Measurements from ENCODE around the gene PPIF.

GRCh38 chr10:79359816-79360498 is 12.7 kb downstream of the PPIF start:
- no peak for TF ChIP-seq EZH2 (IDR thresholded peaks at IDR 0.05; ENCODE audit: insufficient read depth, poor library complexity, severe bottlenecking)
- TF ChIP-seq EZH2phosphoT487 (IDR thresholded peaks at IDR 0.05; ENCODE audit: insufficient read depth, low read depth), result no peak

Measured in GM23248 (cell line).